SK-N-MC (cell line): ENCODE measurements around the gene MPRIP.

ENCODE experiments used
- DNase-seq: peaks from one replicate; pipeline ENCODE4 v3.0.0-alpha.2; 2011; ENCODE audit warnings: low read depth, low spot score
- H3K27ac ChIP-seq: fragments of 200-600 bp; sonication (generic); 2 replicates; pipeline ENCODE4 v1.5.1; 2016; ENCODE audit warnings: mixed run types
- H3K36me3 ChIP-seq: fragments of 200-600 bp; sonication (generic); 2 replicates; pipeline ENCODE4 v1.6.1; 2017; ENCODE audit warnings: antibody characterized with exemption, low read length, mixed read lengths; ENCODE audit not compliant: insufficient read depth
- H3K4me3 ChIP-seq: fragments of 200-600 bp; sonication (generic); 2 replicates; pipeline ENCODE4 v1.5.1; 2016
- H3K9ac ChIP-seq: fragments of 200-600 bp; sonication (generic); 2 replicates; pipeline ENCODE4 v1.8.0; 2017; ENCODE audit warnings: mixed run types, mixed read lengths; ENCODE audit not compliant: insufficient read length
- H3K9me3 ChIP-seq: fragments of 200-600 bp; sonication (generic); 2 replicates; pipeline ENCODE4 v1.6.1; 2017; ENCODE audit warnings: low read depth, mild to moderate bottlenecking, antibody characterized with exemption, low read length, moderate library complexity, mixed read lengths
- EZH2 ChIP-seq: fragments of 200-600 bp; sonication (generic); IDR thresholded peaks from one replicate; pipeline ENCODE4 v1.6.1; 2017; ENCODE audit warnings: antibody characterized with exemption
- FOXP2 ChIP-seq: optimal IDR thresholded peaks from 2 replicates; pipeline ENCODE3; 2011; ENCODE audit warnings: mild to moderate bottlenecking, moderate library complexity; ENCODE audit not compliant: insufficient read depth; ENCODE audit errors: extremely low read length, control extremely low read depth
- POLR2AphosphoS5 ChIP-seq: IDR thresholded peaks from 2 replicates; pipeline ENCODE4 v1.6.1; 2012; ENCODE audit warnings: mild to moderate bottlenecking, low read depth, low read length, borderline replicate concordance

Gene MPRIP

DNA sequence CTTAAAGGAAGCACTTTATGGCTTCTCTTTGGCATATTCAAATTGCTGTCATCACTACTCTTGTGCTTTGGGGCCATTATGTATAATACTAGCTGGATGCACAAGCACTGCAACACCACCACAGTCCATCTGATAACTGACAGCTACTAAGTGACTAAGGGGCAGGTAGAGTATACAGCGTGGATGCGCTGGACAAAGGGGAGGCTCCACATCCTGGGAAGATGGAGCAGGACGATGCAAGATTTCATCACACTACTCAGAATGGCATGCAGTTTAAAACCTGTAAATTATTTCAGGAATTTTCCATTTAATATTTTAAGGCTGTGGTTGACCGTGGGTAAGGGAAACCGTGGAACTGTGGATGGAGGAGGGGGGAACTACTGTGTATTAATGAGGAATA, 25.0 kb downstream of the MPRIP start:
- Histone ChIP-seq H3K27ac (peak overlapping the region; percentile 82), H3K4me3 (no peak overlapping the region; the same call in 1 of the 2 replicates), H3K9ac (no peak overlapping the region), H3K9me3 (peaks cover 6% of the 10 kb centered on the region; the same call in 1 of the 2 replicates), H3K36me3 (peaks cover 4% of the 10 kb centered on the region)
- no peak for DNase-seq
- TF ChIP-seq POLR2AphosphoS5: no peak
- no peak for TF ChIP-seq EZH2
- TF ChIP-seq FOXP2: no peak

DNA sequence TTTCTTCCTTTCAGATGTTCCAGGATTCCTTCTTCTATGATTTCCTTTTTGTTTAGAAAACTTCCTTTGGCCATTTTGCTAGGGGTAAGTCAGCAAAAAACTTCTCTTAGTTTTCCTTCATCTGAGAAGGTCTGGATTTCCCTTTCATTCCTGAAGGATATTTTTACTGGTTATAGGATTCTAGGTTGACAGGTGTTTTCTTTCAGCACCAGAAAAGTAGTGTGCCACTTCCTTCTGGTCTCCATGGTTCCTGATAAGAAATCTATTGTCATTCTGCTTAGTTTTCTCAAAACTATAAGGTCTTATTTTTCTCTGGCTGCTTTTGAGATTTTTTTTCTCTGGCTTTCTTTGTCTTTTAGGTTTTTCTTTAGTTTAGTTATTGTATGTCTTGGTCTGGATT, 27.6 kb downstream of the MPRIP start:
- TF ChIP-seq EZH2 (no peak), FOXP2 (no peak), POLR2AphosphoS5 (no peak)
- Histone ChIP-seq H3K36me3 (peaks cover 4% of the 10 kb centered on the region), H3K9me3 (peaks cover 6% of the 10 kb centered on the region; the same call in 1 of the 2 replicates), H3K4me3 (no peak overlapping the region), H3K27ac (no peak overlapping the region), H3K9ac (no peak overlapping the region)
- no peak for DNase-seq

GRCh38 chr17:17070931-17071330, 28.7 kb downstream of the MPRIP start:
- Histone ChIP-seq H3K4me3 (no peak overlapping the region), H3K27ac (no peak overlapping the region), H3K36me3 (peaks cover 4% of the 10 kb centered on the region), H3K9me3 (peaks cover 6% of the 10 kb centered on the region; the same call in 1 of the 2 replicates), H3K9ac (no peak overlapping the region)
- TF ChIP-seq EZH2 (no peak), FOXP2 (no peak), POLR2AphosphoS5 (no peak)
- no peak for DNase-seq

- DNase-seq: no peak
- H3K4me3 ChIP-seq: no peak overlapping the region
- TF ChIP-seq EZH2 (no peak), POLR2AphosphoS5 (no peak), FOXP2 (no peak)
- H3K9ac ChIP-seq: no peak overlapping the region
- peaks cover 6% of the 10 kb centered on the region; the same call in 1 of the 2 replicates for H3K9me3 ChIP-seq
- no peak overlapping the region for H3K27ac ChIP-seq
- H3K36me3 ChIP-seq: peaks cover 4% of the 10 kb centered on the region
These were observed 29.5 kb downstream of the MPRIP start for GRCh38 chr17:17071531-17072360.

- Histone ChIP-seq H3K27ac (no peak overlapping the region), H3K9me3 (peaks cover 6% of the 10 kb centered on the region; the same call in 1 of the 2 replicates), H3K4me3 (no peak overlapping the region), H3K36me3 (peaks cover 4% of the 10 kb centered on the region), H3K9ac (no peak overlapping the region)
- no peak for DNase-seq
- no peak for TF ChIP-seq FOXP2
- TF ChIP-seq POLR2AphosphoS5: no peak
- TF ChIP-seq EZH2: no peak
These were observed 30.3 kb downstream of the MPRIP start for GRCh38 chr17:17072546-17072945.

DNA sequence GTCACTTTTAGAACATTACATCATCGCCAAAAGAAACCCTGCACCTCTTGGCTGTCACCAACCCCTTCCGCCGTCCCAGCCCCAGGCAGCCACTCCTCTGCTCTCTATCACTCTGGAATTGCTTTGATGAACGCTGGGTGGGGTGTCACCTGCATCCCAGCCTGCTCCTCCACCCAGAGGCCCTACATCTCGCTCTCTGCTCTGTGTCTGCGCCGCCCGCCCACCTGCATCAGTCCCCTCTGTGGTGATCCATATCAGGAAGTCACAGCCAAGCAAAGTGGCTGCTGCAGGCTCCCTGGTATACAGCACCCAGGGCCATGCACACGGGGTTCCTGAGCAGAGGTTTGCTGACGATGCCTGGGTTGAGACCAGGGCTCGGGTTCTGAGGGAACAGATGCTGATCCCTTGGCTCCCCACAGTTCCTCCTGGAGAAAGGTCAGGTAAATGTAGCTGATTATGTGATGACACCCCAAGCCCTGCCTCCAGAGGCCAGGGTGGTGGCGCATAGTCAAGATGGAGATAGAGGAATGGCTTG, 30.8 kb downstream of the MPRIP start:
- Histone ChIP-seq H3K36me3 (peaks cover 9% of the 10 kb centered on the region), H3K4me3 (no peak overlapping the region), H3K27ac (no peak overlapping the region), H3K9me3 (peaks cover 6% of the 10 kb centered on the region; the same call in 1 of the 2 replicates), H3K9ac (no peak overlapping the region)
- TF ChIP-seq EZH2: no peak
- TF ChIP-seq FOXP2: no peak
- TF ChIP-seq POLR2AphosphoS5: no peak
- DNase-seq: no peak

- Histone ChIP-seq H3K9me3 (peaks cover 6% of the 10 kb centered on the region; the same call in 1 of the 2 replicates), H3K36me3 (peaks cover 13% of the 10 kb centered on the region), H3K4me3 (no peak overlapping the region), H3K27ac (no peak overlapping the region), H3K9ac (no peak overlapping the region)
- TF ChIP-seq EZH2 (no peak), POLR2AphosphoS5 (no peak), FOXP2 (no peak)
- DNase-seq: no peak
These were observed 31.5 kb downstream of the MPRIP start for GRCh38 chr17:17073581-17074403.
